Adrenal gland (tissue), 12 donors: ENCODE data around the gene ZDHHC18. TPM values are rescaled to one million over a fixed set of nuclear protein-coding genes. Genes with fewer than 3 reads are reported as not detected.
"Not testable (repeated sequence)": the region's sequence is repeated elsewhere in the genome, so short reads cannot be mapped to it uniquely, and the experiment has no call there.

Experiments
- DNase-seq, 7 donors: peaks; one replicate each; pipeline ENCODE4 v3.0.0-alpha.2; 2019 to 2020
- H3K27ac ChIP-seq, 5 donors: fragments of 200-600 bp; sonication (generic) in 4 of 5; 1 replicate in 3 of 5; 2 replicates in 2 of 5; pipeline versions ENCODE4 v1.5.1 to v1.8.0; 2016 to 2020; ENCODE audit warnings: mild to moderate bottlenecking in 1 of 5
- H3K27me3 ChIP-seq: fragments of 200-600 bp; 2 replicates; pipeline ENCODE4 v1.8.0; 2021
- H3K36me3 ChIP-seq, 2 donors: fragments of 200-600 bp; replicated peaks in 1 of 2; 1 replicate in 1 of 2; 2 replicates in 1 of 2; pipeline versions ENCODE4 v1.5.1 to v1.8.0; 2018 to 2022
- H3K4me1 ChIP-seq, 2 donors: fragments of 200-600 bp; replicated peaks in 1 of 2; 1 replicate in 1 of 2; 2 replicates in 1 of 2; pipeline versions ENCODE4 v1.5.1 to v1.8.0; 2018 to 2021
- H3K4me3 ChIP-seq, 4 donors: fragments of 200-600 bp; sonication (generic) in 3 of 4; one replicate each; pipeline ENCODE4 v1.5.1; 2016 to 2018
- H3K9me3 ChIP-seq, 3 donors: fragments of 200-600 bp; sonication (generic) in 1 of 3; replicated peaks in 1 of 3; 1 replicate in 2 of 3; 2 replicates in 1 of 3; pipeline versions ENCODE4 v1.5.1 to v1.8.0; 2016 to 2021
- CTCF ChIP-seq, 6 experiments: fragments of 450-650 bp in 4 of 6; fragments of 200-600 bp in 2 of 6; sonication (generic) in 1 of 6; IDR thresholded peaks; 1 replicate in 5 of 6; 2 replicates in 1 of 6; pipeline versions ENCODE4 v1.5.1 to v1.8.0; 2016 to 2021; ENCODE audit warnings: antibody characterized with exemption in 6 of 6, mild to moderate bottlenecking in 2 of 6, moderate library complexity in 1 of 6
- POLR2A ChIP-seq, 2 donors: fragments of 450-650 bp; IDR thresholded peaks; one replicate each; pipeline ENCODE4 v1.6.1; 2017; ENCODE audit warnings: antibody characterized with exemption in 2 of 2, mild to moderate bottlenecking in 2 of 2, moderate library complexity in 1 of 2
- WGBS, 4 donors: extraction: QIAGEN DNeasy Blood & Tissue Kit in 2 of 4; methylation state at CpG; one replicate each; pipeline versions ENCODE4 v1.1.5 to v1.1.7; 2013 to 2017; 5-methylcytosine and 5-hydroxymethylcytosine counted together
- intact Hi-C, 2 donors: fragments of 100-400 bp; cut with DNase I; formaldehyde crosslinking; loops; one replicate each; pipeline versions ENCODE4 v1.14.1 to v1.15.0; 2022 to 2023
- polyA plus RNA-seq, 3 donors: library from polyadenylated mRNA; stranded (reverse); fragments of 200-250 nt in 2 of 3; fragments of 350-450 nt in 1 of 3; fragmentation: Illumina TruSeq in 1 of 3; extraction: RNeasy Lipid Tissue Mini Kit (QIAGEN cat#74804) in 1 of 3; gene quantifications; one replicate each; pipeline ENCODE4 v1.2.3, GENCODE V29; 2013 to 2014
- total RNA-seq, 9 donors: library from RNA; depleted of rRNA in 4 of 9; stranded (reverse); fragments of >200 nt in 4 of 9; fragments of 120-200 nt in 1 of 9; fragmentation: NEBNext Ultra II Directional in 1 of 9; extraction: Animal tissue kit (Norgen Biotek cat#: 25700) in 1 of 9; gene quantifications; one replicate each; pipeline versions ENCODE4 v1.1.0 to v1.2.4, GENCODE V29; 2013 to 2023
- donor health status: healthy with polysubstance abuse.
- donor health status: Bipolar disorder and iron deficiency.
- donor health status: DM: yes; HTN: yes; CAD: no.
- donor health status: DM: no; HTN: no; CAD: no.
- donor health status: DM: no; HTN: no; CAD: no.
- donor health status: DM: yes; HTN: yes; CAD: no.

Gene ZDHHC18
- total and polyA plus RNA-seq, 12 donors = 4.9 to 16.5 (median 10.0) TPM

- Histone ChIP-seq H3K27me3 (no peaks in the 10 kb centered on the region), H3K4me3 (no peak overlapping the region), H3K4me1 (peaks cover 19 to 21% of the 10 kb centered on the region in 2 donors), H3K9me3 (no peaks in the 10 kb centered on the region), H3K36me3 (peaks cover 0 to 17% of the 10 kb centered on the region in 2 donors), H3K27ac (no peak overlapping the region)
- no peak for TF ChIP-seq CTCF (IDR thresholded peaks at IDR 0.05)
- TF ChIP-seq POLR2A (IDR thresholded peaks at IDR 0.05) = no peak
- intact Hi-C loops = no loop called here
- 83 to 93% (median 89%) methylated on average over 2 of the region's 2 CpGs for WGBS, 4 donors
- DNase-seq = no peak
Measured at GRCh38 chr1:26797627-26798026, 28.9 kb upstream of the ZDHHC18 start.

GRCh38 chr1:26799479-26800142 lies 26.9 kb upstream of the ZDHHC18 start:
- peak overlapping the region; percentile 52 to 92 (median 82) for H3K27ac ChIP-seq
- intact Hi-C loops = no loop called here
- peak; percentile 59 to 93 (median 88) for DNase-seq
- H3K36me3 ChIP-seq = peaks cover 0 to 11% of the 10 kb centered on the region in 2 donors
- no peaks in the 10 kb centered on the region for H3K9me3 ChIP-seq
- H3K4me3 ChIP-seq = peak overlapping the region in 1 of 4 donors; percentile 31
- TF ChIP-seq POLR2A (IDR thresholded peaks at IDR 0.05) = peak in 1 of 2 donors; percentile 65
- TF ChIP-seq CTCF (IDR thresholded peaks at IDR 0.05) = no peak
- peaks cover 19 to 21% of the 10 kb centered on the region in 2 donors for H3K4me1 ChIP-seq
- WGBS, 4 donors = 6 to 24% (median 17%) methylated on average over 4 to 5 of the region's 5 CpGs
- no peaks in the 10 kb centered on the region for H3K27me3 ChIP-seq

DNA sequence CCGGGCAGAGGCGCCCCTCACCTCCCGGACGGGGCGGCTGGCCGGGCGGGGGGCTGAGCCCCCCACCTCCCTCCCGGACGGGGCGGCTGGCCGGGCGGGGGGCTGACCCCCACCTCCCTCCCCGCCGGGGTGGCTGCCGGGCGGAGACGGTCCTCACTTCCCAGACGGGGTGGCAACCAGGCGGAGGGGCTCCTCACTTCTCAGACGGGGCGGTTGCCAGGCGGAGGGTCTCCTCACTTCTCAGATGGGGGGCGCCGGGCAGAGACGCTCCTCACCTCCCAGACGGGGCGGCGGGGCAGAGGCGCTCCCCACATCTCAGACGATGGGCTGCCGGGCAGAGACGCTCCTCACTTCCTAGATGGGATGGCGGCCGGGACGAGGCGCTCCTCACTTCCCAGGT lies 22.6 kb upstream of the ZDHHC18 start:
- H3K4me3 ChIP-seq, H3K27ac ChIP-seq, H3K36me3 ChIP-seq, DNase-seq, intact Hi-C loops, H3K27me3 ChIP-seq, H3K9me3 ChIP-seq: not testable (repeated sequence)
- peaks cover 16 to 21% of the 10 kb centered on the region in 2 donors for H3K4me1 ChIP-seq
- 96 to 100% (median 98%) methylated on average over 8 to 27 of the region's 36 CpGs for WGBS, 4 donors

- not testable (repeated sequence) for H3K4me3 ChIP-seq, H3K27me3 ChIP-seq, H3K36me3 ChIP-seq, H3K9me3 ChIP-seq, H3K4me1 ChIP-seq, H3K27ac ChIP-seq
- intact Hi-C loops = loop anchor here in 1 of 2 donors (10.0 kb wide), 1 partner anchor 65 kb away; no protein-coding TSS in a partner anchor
- peak; percentile 54 to 76 (median 70) for TF ChIP-seq CTCF (IDR thresholded peaks at IDR 0.05)
- 49 to 55% (median 52%) methylated on average over 9 to 11 of the region's 11 CpGs for WGBS, 4 donors
- peak; percentile 65 to 86 (median 73) for DNase-seq
Measured at GRCh38 chr1:26810105-26810504, 16.4 kb upstream of the ZDHHC18 start.

DNA sequence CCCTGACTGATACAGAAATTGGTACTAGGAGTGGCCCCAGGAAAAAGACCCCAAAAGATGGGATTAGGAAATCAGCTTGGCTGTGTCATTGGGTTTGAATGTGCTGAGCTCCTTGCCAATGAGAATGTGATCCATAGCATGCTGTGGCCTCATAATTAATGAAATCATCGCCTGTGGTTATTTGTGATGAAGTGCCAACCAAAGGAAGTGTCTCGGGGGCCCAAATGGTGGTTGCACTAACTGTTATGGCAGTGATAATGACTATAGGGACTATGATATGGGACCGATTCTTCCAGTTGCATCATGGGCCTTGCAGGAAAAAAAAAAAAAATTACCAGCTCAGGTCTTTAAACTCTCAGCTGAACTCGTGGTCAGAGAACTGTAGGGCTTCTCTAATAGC lies 15.4 kb upstream of the ZDHHC18 start:
- Histone ChIP-seq H3K36me3 (no peaks in the 10 kb centered on the region), H3K4me1 (no peaks in the 10 kb centered on the region), H3K9me3 (no peaks in the 10 kb centered on the region), H3K27me3 (no peaks in the 10 kb centered on the region), H3K4me3 (no peak overlapping the region), H3K27ac (no peak overlapping the region)
- TF ChIP-seq POLR2A (IDR thresholded peaks at IDR 0.05) (no peak), CTCF (IDR thresholded peaks at IDR 0.05) (no peak)
- no peak for DNase-seq
- 63 to 70% (median 67%) methylated on average over 4 of the region's 4 CpGs for WGBS, 4 donors
- intact Hi-C loops = loop anchor here in 1 of 2 donors (10.0 kb wide), 1 partner anchor 64 kb away; no protein-coding TSS in a partner anchor
